ENCODE data around the gene SPACA9.

The SPACA9 gene

DNA sequence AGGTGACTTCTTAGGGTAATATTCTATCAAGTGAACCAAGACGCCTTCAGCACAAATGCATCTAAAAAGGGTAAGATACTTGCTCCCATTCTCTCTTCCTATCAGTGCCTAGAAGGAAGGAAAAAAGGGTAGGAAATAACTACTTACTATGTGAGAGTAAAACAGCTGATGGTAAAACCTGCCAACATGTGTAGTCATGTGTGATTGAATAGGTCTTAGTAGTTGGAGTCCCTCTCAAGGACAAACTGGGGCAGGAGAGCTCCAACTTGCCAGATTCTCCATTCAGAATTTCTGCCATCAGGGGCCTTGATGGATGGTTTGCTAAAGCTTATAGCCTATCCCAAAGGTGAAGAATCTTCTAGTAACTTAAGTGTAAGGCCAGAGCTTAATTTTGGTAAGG is 60.5 kb downstream of the SPACA9 start:
- H3K4me1 Mint-ChIP-seq = peaks cover 47% of the 10 kb centered on the region
- no peak overlapping the region for H3K4me3 Mint-ChIP-seq
- no peaks in the 10 kb centered on the region for H3K9me3 Mint-ChIP-seq
- no peaks in the 10 kb centered on the region for H3K36me3 Mint-ChIP-seq
- H3K27me3 Mint-ChIP-seq = no peaks in the 10 kb centered on the region
- H3K27ac Mint-ChIP-seq = no peak overlapping the region
